NCI-H526 treated with DMSO at 0.1 percent for 48 hours (cell line): Measurements from ENCODE around the gene TEPSIN.

Experiments
- DNase-seq: peaks from one replicate; lab custom pipeline; 2025; lab: John Stamatoyannopoulos, UW

Gene TEPSIN

GRCh38 chr17:81197831-81198490 is 40.9 kb downstream of the TEPSIN start:
- DNase-seq = no peak

GRCh38 chr17:81197409-81197795 is 41.5 kb downstream of the TEPSIN start:
- no peak for DNase-seq

DNA sequence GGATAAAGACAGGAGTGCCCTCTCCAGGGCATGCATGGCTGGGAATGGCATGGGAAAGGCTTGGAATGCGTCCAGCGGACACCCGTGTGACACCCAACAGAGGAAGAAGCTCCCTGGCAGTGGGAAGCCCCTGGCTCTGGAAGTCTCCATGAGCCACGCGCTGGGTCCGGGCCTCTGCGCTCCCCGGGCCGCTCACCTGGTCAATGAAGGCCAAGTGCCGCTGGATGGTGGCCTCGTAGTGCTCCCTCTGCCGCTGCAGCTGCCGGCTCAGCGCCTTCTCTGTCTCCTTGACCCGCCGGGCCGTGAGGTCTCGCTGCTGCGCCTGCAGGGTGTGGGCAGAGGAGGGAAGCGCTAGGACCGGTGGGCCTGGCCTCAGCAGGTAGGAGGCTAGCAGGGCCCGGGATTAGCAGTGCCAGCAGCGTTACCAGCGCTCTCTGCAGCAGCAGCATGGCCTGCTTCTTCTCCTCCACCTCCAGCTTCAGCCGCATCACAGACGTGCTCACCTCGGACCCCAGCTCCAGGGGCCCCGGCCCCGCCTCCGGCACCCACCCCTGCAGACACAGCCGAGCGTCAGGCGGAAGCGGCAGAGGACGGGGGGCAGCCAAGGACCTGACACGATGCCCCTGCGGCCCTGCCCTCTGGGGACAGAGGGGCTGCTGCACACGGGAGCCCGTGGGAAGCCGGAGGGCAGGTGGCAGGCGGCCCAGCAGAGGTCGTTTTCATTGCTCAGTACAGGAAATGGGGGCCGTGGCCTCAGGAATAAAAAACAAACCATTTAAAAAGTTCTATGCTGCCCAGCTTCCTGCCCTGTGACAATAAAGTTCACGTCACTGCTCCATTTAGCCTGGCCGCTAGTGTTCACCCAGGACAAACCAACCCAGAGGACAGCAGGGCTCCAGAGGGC is 42.1 kb downstream of the TEPSIN start:
- no peak for DNase-seq

DNA sequence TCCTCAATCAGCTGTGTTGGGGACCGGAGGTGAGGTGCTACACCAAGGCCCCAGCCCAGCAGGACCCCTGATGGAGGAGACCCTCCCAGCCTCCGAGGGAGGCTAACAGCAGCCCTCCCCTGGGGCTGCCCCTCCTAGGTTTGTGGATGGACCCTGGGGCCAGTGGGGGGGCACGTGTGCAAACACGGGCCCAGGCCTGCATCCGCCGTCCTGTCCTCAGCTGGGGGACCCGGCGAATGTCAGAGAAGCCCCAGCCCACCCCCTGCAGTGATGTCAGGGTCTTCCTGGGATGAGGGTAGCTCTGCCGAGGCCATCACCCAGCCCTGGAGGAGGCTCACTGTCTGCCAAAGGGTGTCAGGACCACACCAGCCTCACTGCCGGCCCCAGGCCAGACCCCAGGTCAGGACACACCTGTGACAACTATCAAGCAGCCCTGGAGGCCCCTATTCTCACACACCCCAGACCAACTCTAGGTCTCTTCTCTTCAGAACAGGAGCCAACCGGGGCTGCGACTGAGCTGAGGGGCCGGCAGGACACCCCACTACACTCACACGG is 42.8 kb downstream of the TEPSIN start:
- DNase-seq = no peak

DNA sequence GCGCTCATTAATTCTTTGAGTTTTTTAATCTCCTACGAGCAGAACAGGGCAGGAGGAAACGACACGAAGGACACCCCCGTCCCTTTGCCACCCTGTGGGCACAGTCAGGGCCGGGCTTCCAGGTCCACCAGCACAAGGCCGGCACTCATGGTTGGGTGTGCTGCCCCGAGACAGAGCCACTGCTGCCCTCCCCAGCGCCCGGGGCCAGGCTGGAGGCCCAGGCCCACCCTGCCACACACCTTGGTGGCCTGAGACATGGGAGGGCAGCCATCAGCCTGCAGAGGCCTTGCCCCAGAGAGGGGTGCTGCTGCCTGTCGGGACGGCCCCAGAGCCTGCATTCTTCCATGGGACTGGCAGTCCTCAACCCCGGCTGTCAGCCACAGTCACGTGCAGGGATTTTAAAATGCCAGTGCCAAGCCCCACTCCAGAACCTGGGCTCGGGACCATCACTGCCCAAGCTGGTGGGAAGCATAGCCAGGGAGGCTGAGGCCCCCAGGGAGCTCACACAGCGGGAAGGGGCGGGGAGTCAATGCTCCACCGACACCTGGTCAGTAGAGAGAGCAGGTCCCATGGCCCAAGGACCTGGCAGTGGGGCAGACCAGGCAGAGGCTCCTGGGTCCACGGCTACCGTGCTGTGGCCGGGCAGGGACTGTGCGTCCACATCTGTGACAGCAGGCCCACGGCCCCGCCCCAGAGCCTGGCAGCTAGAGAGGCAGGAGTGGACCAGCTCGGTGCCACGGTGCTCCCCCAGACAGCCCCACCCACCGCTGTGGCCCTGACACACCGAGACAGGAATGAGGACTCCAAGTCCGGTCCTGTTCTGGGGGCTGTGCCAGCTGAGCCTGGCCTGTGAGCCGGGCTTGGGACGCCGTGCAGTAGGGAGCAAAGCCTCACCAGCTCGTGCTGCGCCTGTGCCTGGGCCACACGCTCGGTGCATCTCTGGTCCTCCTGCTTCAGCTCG is 43.6 kb downstream of the TEPSIN start:
- no peak for DNase-seq

GRCh38 chr17:81194225-81194760 is 44.6 kb downstream of the TEPSIN start:
- no peak for DNase-seq

DNA sequence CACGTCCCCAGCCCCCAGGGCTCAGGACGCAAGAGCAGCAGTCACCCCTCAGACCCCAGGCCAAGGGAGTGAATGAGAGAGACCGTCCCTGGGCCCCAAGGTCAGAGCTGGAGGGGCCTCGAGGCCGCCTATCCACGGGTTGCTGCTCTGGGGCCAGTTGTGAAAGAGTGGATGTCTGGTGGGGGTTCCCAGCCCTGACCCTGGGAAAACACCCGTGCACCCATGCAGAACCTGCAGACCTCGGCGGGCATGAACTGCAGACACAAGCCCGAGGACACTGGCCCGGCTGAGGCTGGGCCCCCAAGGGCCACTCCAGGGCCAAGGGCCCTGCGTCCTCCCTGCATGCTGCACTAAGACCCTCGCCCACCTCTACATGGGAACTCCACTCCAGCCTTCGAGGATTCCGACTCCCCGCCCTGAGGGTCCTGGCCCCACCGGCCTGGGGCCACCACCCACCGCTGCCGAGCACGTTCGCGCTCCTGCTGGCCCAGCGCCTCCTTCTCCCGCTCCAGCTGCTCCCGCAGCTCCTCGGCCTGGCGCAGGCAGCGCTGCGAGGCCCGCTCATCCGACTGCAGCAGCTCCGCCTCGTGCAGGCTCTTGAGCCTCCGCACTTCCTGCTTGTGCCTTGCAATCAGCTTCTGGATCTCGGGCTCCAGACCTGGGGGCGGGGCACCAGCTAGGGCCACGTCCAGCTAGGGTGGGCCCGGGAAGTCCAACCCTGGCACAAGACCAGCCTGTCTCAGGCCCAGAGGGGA is 45.2 kb downstream of the TEPSIN start:
- no peak for DNase-seq

DNA sequence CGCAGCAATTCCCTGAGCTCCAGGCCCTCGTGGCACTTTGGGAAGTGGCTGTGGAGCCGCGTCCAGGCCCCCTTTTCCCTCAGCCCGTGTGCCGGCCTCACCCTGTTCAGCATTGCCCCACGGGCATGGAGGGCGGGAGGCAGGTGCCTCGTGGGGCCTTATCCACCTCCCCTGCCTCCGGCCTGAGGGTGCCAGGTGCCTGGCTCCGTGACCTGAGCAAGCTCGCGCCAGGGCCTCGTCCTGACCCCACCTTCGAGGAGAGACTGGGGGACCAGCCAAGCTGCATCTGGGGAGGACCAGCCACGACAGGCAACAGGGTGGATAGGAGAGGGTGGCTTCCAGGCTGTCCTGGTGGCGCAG is 45.8 kb downstream of the TEPSIN start:
- no peak for DNase-seq

DNA sequence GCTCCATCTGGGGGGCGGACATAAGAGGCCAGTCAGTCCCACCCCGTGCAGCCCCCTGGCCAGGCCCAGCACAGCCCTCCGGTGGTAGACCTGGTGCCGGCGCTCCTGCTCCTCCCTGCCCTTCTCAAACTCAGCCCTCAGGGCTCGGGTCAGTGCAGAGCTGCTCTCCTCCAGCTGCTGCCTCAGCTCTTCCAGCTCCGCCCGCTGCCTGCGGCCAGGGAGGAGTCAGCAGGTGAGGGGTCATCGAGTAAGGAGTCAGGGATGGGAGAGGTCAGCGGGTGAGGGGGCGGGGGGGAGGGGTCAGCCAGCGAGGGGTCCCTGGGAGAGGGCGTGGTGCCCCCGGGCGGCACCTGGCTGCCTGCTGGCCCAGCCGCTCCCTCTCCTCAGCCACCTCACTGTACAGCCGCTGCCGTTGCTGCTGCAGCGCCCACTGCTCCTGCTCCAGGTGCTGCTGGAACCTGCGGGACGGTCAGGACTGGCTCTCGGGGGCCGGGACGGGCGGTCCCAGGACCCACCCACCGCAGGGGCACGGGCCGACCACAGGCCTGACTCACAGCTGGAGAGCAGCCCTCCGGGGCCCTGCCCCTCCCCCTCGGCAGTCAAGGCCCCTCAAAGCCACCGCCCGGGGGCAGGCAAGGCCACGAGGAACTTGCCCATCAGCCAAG is 46.3 kb downstream of the TEPSIN start:
- no peak for DNase-seq

- no peak for DNase-seq
These were observed 47.2 kb downstream of the TEPSIN start for GRCh38 chr17:81191646-81192045.

GRCh38 chr17:81191116-81191515 is 47.7 kb downstream of the TEPSIN start:
- no peak for DNase-seq

DNA sequence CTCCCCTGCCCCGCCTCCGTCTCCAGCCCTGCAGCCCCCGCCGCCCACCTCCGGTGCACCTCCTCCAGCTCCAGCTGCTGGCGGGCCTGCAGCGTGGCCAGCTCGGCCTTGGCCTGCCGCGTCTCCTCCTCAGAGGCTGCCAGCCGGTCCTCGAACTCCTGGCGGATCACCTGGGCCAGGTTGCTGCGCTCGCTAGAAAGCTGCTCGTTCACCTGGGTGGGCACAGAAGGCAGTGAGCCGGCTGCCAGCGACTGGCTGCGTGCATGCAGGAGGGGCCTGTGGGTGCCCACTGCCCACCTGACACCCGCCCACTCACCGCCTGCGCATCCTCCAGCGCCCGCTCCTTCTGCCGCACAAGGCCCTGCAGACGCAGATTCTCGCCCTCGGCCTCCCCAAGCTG is 48.3 kb downstream of the TEPSIN start:
- DNase-seq = no peak

DNA sequence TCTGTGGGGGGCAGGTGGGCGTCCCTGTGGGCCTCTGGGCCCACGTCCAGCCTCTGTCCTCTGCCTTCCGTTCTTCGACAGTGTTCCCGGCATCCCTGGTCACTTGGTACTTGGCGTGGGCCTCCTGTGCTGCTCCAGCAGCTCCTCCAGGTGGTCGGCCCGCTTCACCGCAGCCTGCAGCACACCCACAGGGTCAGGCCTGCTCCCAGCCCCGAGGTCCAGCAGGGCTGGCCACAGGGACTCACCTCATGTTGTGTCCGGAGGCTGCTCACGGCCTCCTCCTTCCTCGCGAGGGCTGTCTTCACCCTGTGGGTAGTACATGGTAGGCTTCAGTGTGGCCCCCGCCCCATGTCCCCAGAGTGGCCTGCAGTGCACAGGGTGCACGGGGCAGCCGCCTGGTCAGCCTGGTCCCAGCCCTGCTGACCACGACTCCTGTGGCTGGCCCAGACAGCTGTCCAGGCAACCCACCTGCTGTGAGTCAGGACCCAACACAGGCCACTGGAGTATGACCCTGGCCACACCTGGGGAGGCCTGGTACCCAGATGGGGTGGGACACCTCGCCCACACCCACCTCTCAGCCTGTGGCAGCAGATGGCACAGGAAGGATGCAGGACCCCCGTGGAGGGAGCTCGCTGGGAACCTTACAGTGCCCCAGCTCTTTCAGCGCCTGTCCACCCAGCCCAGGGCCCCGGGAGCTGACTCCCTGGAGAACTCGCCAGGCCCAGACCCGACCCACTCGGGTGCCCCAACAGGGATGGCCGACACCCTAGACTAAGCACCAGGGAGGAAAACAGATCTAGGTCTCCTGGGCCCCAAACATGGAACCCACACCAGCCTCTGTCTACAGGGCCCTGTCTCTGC is 49.0 kb downstream of the TEPSIN start:
- DNase-seq = no peak

DNA sequence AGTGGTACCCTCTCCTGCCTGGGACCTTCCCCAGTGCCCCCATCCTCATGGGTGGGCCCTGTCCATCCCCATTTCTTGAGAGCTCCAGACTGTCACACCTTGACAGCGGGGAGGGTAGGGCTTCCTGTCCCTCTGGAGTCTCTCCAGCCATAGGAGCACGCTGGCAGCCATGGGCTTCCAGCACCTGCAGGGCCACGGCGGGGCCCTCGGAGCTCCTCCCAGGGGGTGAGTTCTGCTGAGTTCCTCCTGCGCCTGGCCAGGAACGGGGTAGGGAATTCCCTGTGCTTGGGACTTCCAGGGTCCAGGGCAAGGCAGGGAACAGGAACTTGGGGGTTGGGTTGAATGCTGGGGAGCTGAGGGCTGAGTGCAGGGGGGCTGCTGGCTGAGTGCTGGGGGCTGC is 49.8 kb downstream of the TEPSIN start:
- DNase-seq = no peak

DNA sequence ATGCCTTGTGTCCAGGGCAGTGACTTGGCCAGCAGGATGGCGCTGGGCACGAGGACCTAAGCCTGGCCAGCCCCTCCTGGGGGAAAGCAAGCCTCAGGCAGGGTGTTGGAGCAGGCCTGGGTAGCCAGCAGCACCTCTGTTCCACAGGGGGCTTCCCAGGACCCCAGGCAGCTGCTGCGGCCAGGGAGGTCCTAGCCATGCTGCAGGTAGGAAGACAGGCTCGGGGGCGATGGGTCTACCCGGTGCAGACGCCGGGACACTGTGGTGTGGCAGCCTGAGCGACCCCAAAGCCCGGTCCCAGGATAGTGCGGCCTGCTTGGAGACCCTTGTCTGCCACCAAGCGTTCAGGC is 50.4 kb downstream of the TEPSIN start:
- no peak for DNase-seq

- no peak for DNase-seq
These were observed 51.0 kb downstream of the TEPSIN start for GRCh38 chr17:81187586-81188490.

DNA sequence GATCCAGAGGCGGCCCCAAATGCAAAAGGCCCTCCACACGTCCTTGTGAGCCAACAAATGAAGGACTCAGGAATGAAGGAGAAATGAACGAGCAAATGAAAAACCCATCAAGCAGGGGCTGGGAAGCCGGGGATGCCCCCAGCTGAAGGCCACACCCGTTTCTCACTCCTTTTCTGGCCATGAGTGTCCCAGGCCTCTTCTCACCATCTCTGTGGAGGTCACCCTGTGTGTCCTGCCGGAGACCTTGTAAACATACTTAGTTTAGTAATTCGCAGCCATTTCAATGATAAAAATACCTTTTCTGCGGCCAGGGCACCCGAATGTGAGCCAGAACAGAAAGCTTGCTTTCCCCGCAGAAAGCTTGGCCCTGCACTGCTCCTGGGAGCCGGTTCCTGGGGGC is 51.7 kb downstream of the TEPSIN start:
- DNase-seq = no peak

- DNase-seq = no peak
These were observed 52.7 kb downstream of the TEPSIN start for GRCh38 chr17:81186203-81186602.

DNA sequence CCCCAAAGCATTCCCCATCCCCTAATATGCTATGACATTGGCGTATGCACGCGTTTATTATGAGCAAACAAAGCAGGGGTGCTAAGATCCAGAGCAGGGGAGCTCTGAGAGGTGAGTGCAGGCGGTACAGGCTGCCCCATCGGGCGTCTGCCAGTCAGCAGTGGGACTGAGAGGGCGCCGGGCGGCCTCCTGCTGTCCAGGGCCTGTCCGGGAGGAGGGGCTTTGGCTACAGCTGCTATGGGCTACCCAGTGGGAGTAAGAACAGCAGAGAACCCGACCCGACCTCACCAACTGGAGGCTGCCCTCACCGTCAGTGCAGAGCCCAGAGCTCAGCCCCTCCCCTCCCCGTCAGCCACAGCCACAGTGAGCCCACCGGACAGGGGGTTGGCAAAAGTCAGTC is 54.3 kb downstream of the TEPSIN start:
- DNase-seq = no peak
